Measurements from ENCODE around the gene LPA. TPM values are rescaled to one million over a fixed set of nuclear protein-coding genes. Genes with fewer than 3 reads are reported as not detected.

LPA gene
- total and polyA plus RNA-seq, 2 of the 8 experiments (the other 6 are each of a cell fraction or from before 2014, with no cell fraction given) = 0.39 TPM; not detected in 1

GRCh38 chr6:160531826-160532225 is 132.2 kb downstream of the LPA start:
- 82% methylated on average over 2 of the region's 2 CpGs; no CpG with 5 or more reads in 1 of the 2 experiments for WGBS, 2 experiments (ENCODE audit: extremely low coverage in 1 of 2, insufficient coverage in 1 of 2, insufficient read length in 1 of 2, insufficient replicate concordance in 2 of 2, low coverage in 1 of 2, low lambda C conversion rate in 2 of 2, missing lambda C conversion rate in 1 of 2)
- H3K27ac ChIP-seq (ENCODE audit: low read depth, low read length) = no peak overlapping the region
- FAIRE-seq (no peak), DNase-seq (ENCODE audit: low read depth in 1 of 2, low spot score in 2 of 2) (no peak)
- H4K91ac ChIP-seq (replicated peaks; ENCODE audit: insufficient read length, low read length) = no peak overlapping the region
- ChIA-PET CTCF (ENCODE audit: partially characterized antibody) (interaction anchor here (5.2 kb wide), 1 partner anchor 10 kb away, joined by 67 read pairs; no protein-coding TSS in a partner anchor), POLR2A (ENCODE audit: partially characterized antibody) (interaction anchor here (1.2 kb wide), 1 partner anchor 12 kb away, joined by 4 read pairs; no protein-coding TSS in a partner anchor)
- no peak overlapping the region for H3K9ac ChIP-seq (replicated peaks in 1 of 4; ENCODE audit: extremely low read depth in 1 of 4, low read depth in 3 of 4, low read length in 3 of 4)
- H2AK5ac ChIP-seq (ENCODE audit: low read depth, low read length) = no peak overlapping the region
- peaks cover 12% of the 10 kb centered on the region; the same call in 1 of the 2 replicates for H3K23me2 ChIP-seq (ENCODE audit: low read depth, low read length)
- H4K8ac ChIP-seq (ENCODE audit: extremely low read depth, insufficient read depth, low read length) = no peak overlapping the region
- H2BK20ac ChIP-seq (ENCODE audit: low read length) = no peak overlapping the region
- H3K23ac ChIP-seq (ENCODE audit: insufficient read length) = no peak overlapping the region
- no peak overlapping the region for H2BK120ac ChIP-seq (replicated peaks; ENCODE audit: low read depth, low read length)
- TF ChIP-seq CTCF (IDR thresholded peaks at IDR 0.05; ENCODE audit: control extremely low read depth in 1 of 3, insufficient read depth in 1 of 3, low read depth in 1 of 3, low read length in 3 of 3) = no peak
- H3K4me3 ChIP-seq (ENCODE audit: extremely low read depth in 1 of 4, insufficient read depth in 2 of 4, low read depth in 3 of 4, low read length in 4 of 4) = no peak overlapping the region
- peaks cover 0 to 2% (median 0%) of the 10 kb centered on the region in 4 experiments; a peak in 1 of 7 replicates for H3K4me1 ChIP-seq (replicated peaks in 1 of 4; ENCODE audit: control insufficient read depth in 3 of 4, insufficient read depth in 4 of 4, low read length in 3 of 4)
- H3K79me2 ChIP-seq (ENCODE audit: control insufficient read depth in 1 of 2, insufficient read depth in 2 of 2, low read length in 2 of 2) = no peaks in the 10 kb centered on the region
- H4K20me1 ChIP-seq (replicated peaks in 1 of 2; ENCODE audit: control insufficient read depth in 1 of 2, insufficient read depth in 2 of 2, low read length in 2 of 2) = peaks cover 0 to 4% of the 10 kb centered on the region in 2 experiments
- no peaks in the 10 kb centered on the region for H3K79me1 ChIP-seq (ENCODE audit: low read depth, low read length)
- no peaks in the 10 kb centered on the region for H3K27me3 ChIP-seq (replicated peaks in 1 of 4; ENCODE audit: control insufficient read depth in 3 of 4, extremely low read depth in 1 of 4, insufficient read depth in 3 of 4, low read length in 3 of 4)
- H3K56ac ChIP-seq (replicated peaks; ENCODE audit: insufficient read length, low read depth, low read length) = no peak overlapping the region
- no peak overlapping the region for H2BK5ac ChIP-seq (ENCODE audit: low read depth, low read length)
- no peak overlapping the region for H4K5ac ChIP-seq (ENCODE audit: insufficient read length, low read depth, low read length)
- H2AFZ ChIP-seq (ENCODE audit: low read length) = no peak overlapping the region
- H2BK15ac ChIP-seq (ENCODE audit: low read length) = no peak overlapping the region
- no peak overlapping the region for H2BK12ac ChIP-seq (ENCODE audit: low read depth, low read length)
- H3K4ac ChIP-seq (replicated peaks; ENCODE audit: insufficient read length, low read depth, low read length) = no peak overlapping the region
- no peak overlapping the region for H3K4me2 ChIP-seq (ENCODE audit: insufficient read depth in 1 of 2, low read depth in 2 of 2, low read length in 2 of 2)
- H3K18ac ChIP-seq (ENCODE audit: extremely low read depth, low read length) = no peak overlapping the region
- H3K14ac ChIP-seq (ENCODE audit: insufficient read length) = no peak overlapping the region
- no peaks in the 10 kb centered on the region for H3K36me3 ChIP-seq (ENCODE audit: control insufficient read depth in 2 of 4, insufficient read depth in 4 of 4, low read length in 3 of 4)
- peaks cover 3 to 5% of the 10 kb centered on the region in 2 experiments; a peak in 2 of 4 replicates for H3K9me3 ChIP-seq (ENCODE audit: insufficient read depth in 2 of 2, low read depth in 1 of 2, low read length in 1 of 2)
